Measurements from ENCODE around the gene ZMYM4.
A peak's percentile ranks its signal among the peaks of the same experiment; 100 is the strongest.

ZMYM4 gene

DNA sequence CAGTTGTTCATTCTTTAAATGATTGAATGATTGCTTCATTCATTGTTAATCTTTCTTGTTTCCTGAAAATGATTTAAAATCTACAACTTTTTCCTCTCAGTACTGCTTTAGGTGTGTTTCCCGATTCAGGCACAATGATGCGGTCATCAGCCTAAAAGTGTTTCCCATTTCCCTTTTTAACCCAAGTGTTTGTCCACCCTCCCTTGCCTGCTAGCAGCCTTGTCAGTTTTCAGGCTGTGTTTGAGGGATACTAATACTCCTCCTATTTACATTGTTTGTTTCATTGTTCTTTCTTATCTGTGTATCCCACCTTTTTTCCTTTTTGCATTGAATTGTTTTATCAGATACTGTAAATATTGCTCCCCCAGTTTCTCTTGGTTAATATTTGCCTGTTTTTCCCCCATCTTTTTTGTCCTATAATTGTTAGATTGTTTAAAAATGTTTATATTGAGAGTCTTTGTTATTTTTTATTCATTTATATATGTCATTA is 157.6 kb downstream of the ZMYM4 start:
- H2AK5ac ChIP-seq (ENCODE audit: low read length), result no peak overlapping the region
- H3K4me1 ChIP-seq (ENCODE audit: control insufficient read depth, low read depth, low read length), result peaks cover 2% of the 10 kb centered on the region
- no peak overlapping the region for H3K4me3 ChIP-seq (ENCODE audit: low read length)
- no CpG with 5 or more reads among the region's 2 CpGs for WGBS (ENCODE audit: extremely low coverage, insufficient coverage, low lambda C conversion rate)
- no peak overlapping the region for H3K9ac ChIP-seq (ENCODE audit: low read length)
- no peaks in the 10 kb centered on the region for H3K27me3 ChIP-seq (ENCODE audit: insufficient read depth, low read length, poor library complexity)
- no peaks in the 10 kb centered on the region for H3K79me2 ChIP-seq (ENCODE audit: control insufficient read depth, insufficient read depth, low read length)
- H4K8ac ChIP-seq (ENCODE audit: low read depth, low read length), result no peak overlapping the region
- H2BK15ac ChIP-seq (replicated peaks; ENCODE audit: low read depth), result no peak overlapping the region
- H2BK5ac ChIP-seq (ENCODE audit: low read length), result no peak overlapping the region
- H3K27ac ChIP-seq (ENCODE audit: low read depth, low read length), result no peak overlapping the region
- no peaks in the 10 kb centered on the region for H3K79me1 ChIP-seq (ENCODE audit: low read length)
- no peak overlapping the region for H3K23ac ChIP-seq (ENCODE audit: low read length)
- no peak overlapping the region for H2BK120ac ChIP-seq (ENCODE audit: low read depth, low read length)
- H3K4ac ChIP-seq (ENCODE audit: low read depth, low read length), result no peak overlapping the region
- no peak overlapping the region for H3K4me2 ChIP-seq (ENCODE audit: low read length)
- no peak overlapping the region for H3K18ac ChIP-seq (ENCODE audit: low read length)
- no peak overlapping the region for H3K56ac ChIP-seq (ENCODE audit: low read length)
- no peak overlapping the region for H4K5ac ChIP-seq (ENCODE audit: low read length)
- H3K36me3 ChIP-seq (ENCODE audit: control insufficient read depth, insufficient read depth, low read length), result no peaks in the 10 kb centered on the region
- peak; percentile 38 for DNase-seq

GRCh38 chr1:35428360-35428759 is 159.9 kb downstream of the ZMYM4 start:
- WGBS (ENCODE audit: extremely low coverage, insufficient coverage, low lambda C conversion rate), result no CpG with 5 or more reads among the region's 7 CpGs
- Histone ChIP-seq H3K79me1 (ENCODE audit: low read length) (no peaks in the 10 kb centered on the region), H2BK120ac (ENCODE audit: low read depth, low read length) (no peak overlapping the region), H4K8ac (ENCODE audit: low read depth, low read length) (no peak overlapping the region), H3K4me1 (ENCODE audit: control insufficient read depth, low read depth, low read length) (peaks cover 2% of the 10 kb centered on the region), H3K23ac (ENCODE audit: low read length) (no peak overlapping the region), H2AK5ac (ENCODE audit: low read length) (no peak overlapping the region), H3K27ac (ENCODE audit: low read depth, low read length) (no peak overlapping the region), H3K27me3 (ENCODE audit: insufficient read depth, low read length, poor library complexity) (no peaks in the 10 kb centered on the region), H3K9ac (ENCODE audit: low read length) (no peak overlapping the region), H3K4me2 (ENCODE audit: low read length) (no peak overlapping the region), H3K36me3 (ENCODE audit: control insufficient read depth, insufficient read depth, low read length) (no peaks in the 10 kb centered on the region), H3K4ac (ENCODE audit: low read depth, low read length) (no peak overlapping the region), H2BK5ac (ENCODE audit: low read length) (no peak overlapping the region), H2BK15ac (replicated peaks; ENCODE audit: low read depth) (no peak overlapping the region), H4K5ac (ENCODE audit: low read length) (no peak overlapping the region), H3K79me2 (ENCODE audit: control insufficient read depth, insufficient read depth, low read length) (no peaks in the 10 kb centered on the region), H3K56ac (ENCODE audit: low read length) (no peak overlapping the region), H3K4me3 (ENCODE audit: low read length) (no peak overlapping the region), H3K18ac (ENCODE audit: low read length) (no peak overlapping the region)
- DNase-seq, result no peak

- H3K79me1 ChIP-seq (ENCODE audit: low read length), result no peaks in the 10 kb centered on the region
These were observed 162.3 kb downstream of the ZMYM4 start for GRCh38 chr1:35430762-35431161.

DNA sequence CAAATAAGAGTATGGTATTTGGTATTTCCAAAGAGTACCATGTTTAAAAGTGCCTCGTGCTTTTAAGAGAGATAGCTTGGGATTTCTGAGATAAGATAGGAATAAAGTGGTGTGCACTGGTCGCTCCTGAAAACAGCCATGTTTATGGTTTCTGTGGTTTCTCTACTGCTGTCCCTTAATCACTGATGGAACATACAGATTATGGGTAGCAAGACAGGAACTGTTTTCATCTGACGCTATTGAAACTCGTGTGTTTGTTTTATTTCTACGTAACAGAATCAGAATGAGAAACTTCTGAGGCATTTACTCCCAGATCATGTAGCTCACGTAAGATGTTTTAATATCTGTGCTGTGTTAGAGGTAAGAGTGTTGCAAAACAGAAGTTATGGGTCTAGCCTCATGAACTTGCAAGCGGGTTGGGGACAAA is 162.7 kb downstream of the ZMYM4 start:
- H2AK5ac ChIP-seq (ENCODE audit: low read length), result no peak overlapping the region
- no peak overlapping the region for H4K5ac ChIP-seq (ENCODE audit: low read length)
- no peak overlapping the region for H3K27ac ChIP-seq (ENCODE audit: low read depth, low read length)
- H2BK120ac ChIP-seq (ENCODE audit: low read depth, low read length), result no peak overlapping the region
- H2BK5ac ChIP-seq (ENCODE audit: low read length), result no peak overlapping the region
- H3K18ac ChIP-seq (ENCODE audit: low read length), result no peak overlapping the region
- H3K79me2 ChIP-seq (ENCODE audit: control insufficient read depth, insufficient read depth, low read length), result no peaks in the 10 kb centered on the region
- peaks cover 3% of the 10 kb centered on the region for H3K36me3 ChIP-seq (ENCODE audit: control insufficient read depth, insufficient read depth, low read length)
- H3K4ac ChIP-seq (ENCODE audit: low read depth, low read length), result no peak overlapping the region
- H3K4me3 ChIP-seq (ENCODE audit: low read length), result no peak overlapping the region
- no peak overlapping the region for H2BK15ac ChIP-seq (replicated peaks; ENCODE audit: low read depth)
- no peak overlapping the region for H4K8ac ChIP-seq (ENCODE audit: low read depth, low read length)
- H3K79me1 ChIP-seq (ENCODE audit: low read length), result no peaks in the 10 kb centered on the region
- no peak overlapping the region for H3K4me2 ChIP-seq (ENCODE audit: low read length)
- peaks cover 2% of the 10 kb centered on the region for H3K4me1 ChIP-seq (ENCODE audit: control insufficient read depth, low read depth, low read length)
- H3K56ac ChIP-seq (ENCODE audit: low read length), result no peak overlapping the region
- DNase-seq, result no peak
- no peak overlapping the region for H3K23ac ChIP-seq (ENCODE audit: low read length)
- H3K9ac ChIP-seq (ENCODE audit: low read length), result no peak overlapping the region
- WGBS (ENCODE audit: extremely low coverage, insufficient coverage, low lambda C conversion rate), result no CpG with 5 or more reads among the region's 7 CpGs
- no peaks in the 10 kb centered on the region for H3K27me3 ChIP-seq (ENCODE audit: insufficient read depth, low read length, poor library complexity)

More at GRCh38 chr1:35430762-35431161, 162.3 kb downstream of the ZMYM4 start:
- Histone ChIP-seq H3K36me3 (ENCODE audit: control insufficient read depth, insufficient read depth, low read length) (peaks cover under 1% of the 10 kb centered on the region), H2AK5ac (ENCODE audit: low read length) (no peak overlapping the region), H3K4ac (ENCODE audit: low read depth, low read length) (no peak overlapping the region), H3K9ac (ENCODE audit: low read length) (no peak overlapping the region), H4K5ac (ENCODE audit: low read length) (no peak overlapping the region), H4K8ac (ENCODE audit: low read depth, low read length) (no peak overlapping the region), H2BK120ac (ENCODE audit: low read depth, low read length) (no peak overlapping the region), H3K79me2 (ENCODE audit: control insufficient read depth, insufficient read depth, low read length) (no peaks in the 10 kb centered on the region), H3K4me3 (ENCODE audit: low read length) (no peak overlapping the region), H3K23ac (ENCODE audit: low read length) (no peak overlapping the region), H2BK5ac (ENCODE audit: low read length) (no peak overlapping the region), H3K27me3 (ENCODE audit: insufficient read depth, low read length, poor library complexity) (no peaks in the 10 kb centered on the region), H3K56ac (ENCODE audit: low read length) (no peak overlapping the region), H3K18ac (ENCODE audit: low read length) (no peak overlapping the region), H3K4me1 (ENCODE audit: control insufficient read depth, low read depth, low read length) (peaks cover 2% of the 10 kb centered on the region), H3K4me2 (ENCODE audit: low read length) (no peak overlapping the region), H3K27ac (ENCODE audit: low read depth, low read length) (no peak overlapping the region), H2BK15ac (replicated peaks; ENCODE audit: low read depth) (no peak overlapping the region)
- DNase-seq, result no peak
- WGBS (ENCODE audit: extremely low coverage, insufficient coverage, low lambda C conversion rate), result no CpG with 5 or more reads among the region's 4 CpGs

DNA sequence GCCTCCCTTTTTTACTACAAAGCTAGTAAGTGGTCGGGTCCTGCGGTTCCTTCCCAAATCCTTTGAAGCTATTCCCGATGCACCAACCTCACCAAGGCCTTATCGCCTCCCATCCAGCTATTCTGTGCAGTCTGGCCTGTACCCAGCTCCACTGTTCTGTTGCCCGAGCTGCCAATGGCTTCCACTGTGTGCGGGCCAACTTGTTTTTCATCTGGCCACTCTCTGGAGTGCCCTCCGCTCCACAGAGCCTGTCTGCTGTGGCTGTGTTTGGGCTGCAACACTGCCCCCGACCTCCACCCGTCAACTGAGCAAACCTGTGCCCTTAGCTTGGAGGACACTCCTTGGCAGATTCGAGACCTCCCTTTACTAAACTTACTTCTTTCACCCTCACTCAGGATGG is 163.7 kb downstream of the ZMYM4 start:
- Histone ChIP-seq H3K56ac (ENCODE audit: low read length) (no peak overlapping the region), H2AK5ac (ENCODE audit: low read length) (no peak overlapping the region), H3K23ac (ENCODE audit: low read length) (no peak overlapping the region), H3K79me1 (ENCODE audit: low read length) (no peaks in the 10 kb centered on the region), H3K79me2 (ENCODE audit: control insufficient read depth, insufficient read depth, low read length) (no peaks in the 10 kb centered on the region), H2BK15ac (replicated peaks; ENCODE audit: low read depth) (no peak overlapping the region), H3K27me3 (ENCODE audit: insufficient read depth, low read length, poor library complexity) (no peaks in the 10 kb centered on the region), H2BK5ac (ENCODE audit: low read length) (no peak overlapping the region), H3K4me3 (ENCODE audit: low read length) (no peak overlapping the region), H3K36me3 (ENCODE audit: control insufficient read depth, insufficient read depth, low read length) (peaks cover 5% of the 10 kb centered on the region), H4K5ac (ENCODE audit: low read length) (no peak overlapping the region), H3K27ac (ENCODE audit: low read depth, low read length) (no peak overlapping the region), H3K4me2 (ENCODE audit: low read length) (no peak overlapping the region), H3K9ac (ENCODE audit: low read length) (no peak overlapping the region), H3K18ac (ENCODE audit: low read length) (no peak overlapping the region), H3K4ac (ENCODE audit: low read depth, low read length) (no peak overlapping the region), H2BK120ac (ENCODE audit: low read depth, low read length) (no peak overlapping the region), H4K8ac (ENCODE audit: low read depth, low read length) (no peak overlapping the region), H3K4me1 (ENCODE audit: control insufficient read depth, low read depth, low read length) (no peaks in the 10 kb centered on the region)
- whole genome bisulfite sequencing (ENCODE audit: extremely low coverage, insufficient coverage, low lambda C conversion rate), result no CpG with 5 or more reads among the region's 10 CpGs
- no peak for DNase-seq

DNA sequence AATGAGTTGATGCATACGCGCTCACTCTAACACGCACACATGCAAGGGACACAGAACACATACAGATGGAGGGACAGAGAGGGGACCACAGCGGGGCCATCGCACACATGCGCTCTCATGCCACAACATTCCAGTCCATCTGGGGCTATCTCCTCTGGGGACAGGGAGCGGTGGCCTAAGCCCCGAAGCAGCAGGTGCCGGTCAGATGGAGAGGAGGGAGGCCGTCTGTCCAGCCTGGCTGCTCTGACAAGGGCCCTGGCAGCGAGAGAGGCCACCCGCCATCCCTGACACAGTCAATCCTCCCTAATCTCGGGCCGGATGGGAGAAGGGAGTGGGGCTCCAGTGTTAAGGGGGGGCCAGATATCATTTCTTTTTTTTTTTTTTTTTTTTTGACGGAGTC is 165.2 kb downstream of the ZMYM4 start:
- H3K18ac ChIP-seq (ENCODE audit: low read length), result no peak overlapping the region
- no peak for DNase-seq
- H2BK15ac ChIP-seq (replicated peaks; ENCODE audit: low read depth), result no peak overlapping the region
- no peak overlapping the region for H3K56ac ChIP-seq (ENCODE audit: low read length)
- H3K27me3 ChIP-seq (ENCODE audit: insufficient read depth, low read length, poor library complexity), result no peaks in the 10 kb centered on the region
- H3K4me3 ChIP-seq (ENCODE audit: low read length), result no peak overlapping the region
- H3K36me3 ChIP-seq (ENCODE audit: control insufficient read depth, insufficient read depth, low read length), result peaks cover 5% of the 10 kb centered on the region
- no peak overlapping the region for H3K23ac ChIP-seq (ENCODE audit: low read length)
- H4K8ac ChIP-seq (ENCODE audit: low read depth, low read length), result no peak overlapping the region
- H2BK120ac ChIP-seq (ENCODE audit: low read depth, low read length), result no peak overlapping the region
- H3K4me1 ChIP-seq (ENCODE audit: control insufficient read depth, low read depth, low read length), result no peaks in the 10 kb centered on the region
- no peak overlapping the region for H4K5ac ChIP-seq (ENCODE audit: low read length)
- no peak overlapping the region for H3K4me2 ChIP-seq (ENCODE audit: low read length)
- no peaks in the 10 kb centered on the region for H3K79me2 ChIP-seq (ENCODE audit: control insufficient read depth, insufficient read depth, low read length)
- H3K27ac ChIP-seq (ENCODE audit: low read depth, low read length), result no peak overlapping the region
- H2BK5ac ChIP-seq (ENCODE audit: low read length), result no peak overlapping the region
- whole genome bisulfite sequencing (ENCODE audit: extremely low coverage, insufficient coverage, low lambda C conversion rate), result no CpG with 5 or more reads among the region's 15 CpGs
- H3K9ac ChIP-seq (ENCODE audit: low read length), result no peak overlapping the region
- no peak overlapping the region for H3K4ac ChIP-seq (ENCODE audit: low read depth, low read length)
- no peaks in the 10 kb centered on the region for H3K79me1 ChIP-seq (ENCODE audit: low read length)
- no peak overlapping the region for H2AK5ac ChIP-seq (ENCODE audit: low read length)
